RWPE2 (cell line): ENCODE measurements around the gene ANO2.

Experiments
- ATAC-seq: fragments of 200-7000 bp; cut with Tn5 transposase; 3 replicates; pipeline ENCODE4 v1.9.1; 2021; ENCODE audit warnings: low read depth
- DNase-seq: peaks from one replicate; pipeline ENCODE4 v3.0.0-alpha.2; 2020; ENCODE audit warnings: low spot score
- H3K27ac ChIP-seq: fragments of 450-650 bp; 2 replicates; pipeline ENCODE4 v1.5.1; 2017; ENCODE audit warnings: mild to moderate bottlenecking; ENCODE audit not compliant: poor library complexity, severe bottlenecking
- H3K27me3 ChIP-seq: fragments of 250-450 bp; sonication (Bioruptor Pico); 2 replicates; pipeline ENCODE4 v1.5.1; 2021; ENCODE audit warnings: mild to moderate bottlenecking, moderate library complexity; ENCODE audit not compliant: insufficient read depth, poor library complexity, severe bottlenecking
- H3K36me3 ChIP-seq: fragments of 250-450 bp; sonication (Bioruptor Pico); 2 replicates; pipeline ENCODE4 v1.5.1; 2020; ENCODE audit warnings: low read depth, mild to moderate bottlenecking, moderate library complexity
- H3K4me1 ChIP-seq: fragments of 250-450 bp; sonication (Bioruptor Pico); 2 replicates; pipeline ENCODE4 v1.5.1; 2021; ENCODE audit warnings: mild to moderate bottlenecking, moderate library complexity; ENCODE audit not compliant: insufficient read depth, poor library complexity, severe bottlenecking
- H3K4me3 ChIP-seq: fragments of 250-450 bp; sonication (Bioruptor Pico); 2 replicates; pipeline ENCODE4 v1.5.1; 2021; ENCODE audit warnings: mild to moderate bottlenecking, moderate library complexity; ENCODE audit not compliant: severe bottlenecking
- H3K9me3 ChIP-seq: fragments of 250-450 bp; sonication (Bioruptor Pico); 2 replicates; pipeline ENCODE4 v1.5.1; 2021; ENCODE audit warnings: mild to moderate bottlenecking, moderate library complexity; ENCODE audit not compliant: severe bottlenecking
- CTCF ChIP-seq: fragments of 450-650 bp; IDR thresholded peaks from one replicate; pipeline ENCODE4 v1.5.1; 2017; ENCODE audit warnings: mild to moderate bottlenecking, moderate library complexity; ENCODE audit not compliant: poor library complexity, severe bottlenecking

Gene ANO2

GRCh38 chr12:5969974-5970690 lies 25.1 kb upstream of the ANO2 start:
- ATAC-seq (no peak), DNase-seq (no peak)
- Histone ChIP-seq H3K9me3 (no peaks in the 10 kb centered on the region), H3K27me3 (no peaks in the 10 kb centered on the region), H3K36me3 (no peaks in the 10 kb centered on the region), H3K27ac (no peak overlapping the region), H3K4me3 (no peak overlapping the region), H3K4me1 (no peaks in the 10 kb centered on the region)
- no peak for TF ChIP-seq CTCF

GRCh38 chr12:5969156-5969973 lies 24.3 kb upstream of the ANO2 start:
- no peak for TF ChIP-seq CTCF
- ATAC-seq (no peak), DNase-seq (no peak)
- H3K9me3 ChIP-seq, result no peaks in the 10 kb centered on the region
- H3K4me1 ChIP-seq, result no peaks in the 10 kb centered on the region
- H3K27ac ChIP-seq, result no peak overlapping the region
- H3K36me3 ChIP-seq, result no peaks in the 10 kb centered on the region
- H3K4me3 ChIP-seq, result no peak overlapping the region
- H3K27me3 ChIP-seq, result no peaks in the 10 kb centered on the region

- TF ChIP-seq CTCF, result no peak
- Histone ChIP-seq H3K9me3 (no peaks in the 10 kb centered on the region), H3K4me3 (no peak overlapping the region), H3K4me1 (no peaks in the 10 kb centered on the region), H3K27ac (no peak overlapping the region), H3K36me3 (no peaks in the 10 kb centered on the region), H3K27me3 (no peaks in the 10 kb centered on the region)
- DNase-seq (no peak), ATAC-seq (no peak)
Observed at GRCh38 chr12:5967645-5968415, 22.8 kb upstream of the ANO2 start.

GRCh38 chr12:5966486-5967095 lies 21.5 kb upstream of the ANO2 start:
- H3K36me3 ChIP-seq, result no peaks in the 10 kb centered on the region

More at GRCh38 chr12:5966486-5967095, 21.5 kb upstream of the ANO2 start:
- Histone ChIP-seq H3K4me1 (no peaks in the 10 kb centered on the region), H3K27me3 (no peaks in the 10 kb centered on the region), H3K27ac (no peak overlapping the region), H3K4me3 (no peak overlapping the region), H3K9me3 (no peaks in the 10 kb centered on the region)
- no peak for TF ChIP-seq CTCF
- DNase-seq (no peak), ATAC-seq (no peak)
